GM10266 (cell line): Measurements from ENCODE around the gene JHY.
"Not testable (repeated sequence)": the region's sequence is repeated elsewhere in the genome, so short reads cannot be mapped to it uniquely, and the experiment has no call there.

ENCODE experiments used
- DNase-seq: peaks from one replicate; pipeline ENCODE4 v3.0.0; 2012; ENCODE audit errors: extremely low spot score
- CTCF ChIP-seq: IDR thresholded peaks from 2 replicates; pipeline ENCODE4 v1.5.1; 2012; ENCODE audit warnings: mild to moderate bottlenecking, low read depth; ENCODE audit not compliant: control insufficient read depth, insufficient read depth; ENCODE audit errors: missing control alignments

The JHY gene

GRCh38 chr11:122861631-122862030 lies 20.9 kb upstream of the JHY start:
- no peak for DNase-seq
- no peak for TF ChIP-seq CTCF

DNA sequence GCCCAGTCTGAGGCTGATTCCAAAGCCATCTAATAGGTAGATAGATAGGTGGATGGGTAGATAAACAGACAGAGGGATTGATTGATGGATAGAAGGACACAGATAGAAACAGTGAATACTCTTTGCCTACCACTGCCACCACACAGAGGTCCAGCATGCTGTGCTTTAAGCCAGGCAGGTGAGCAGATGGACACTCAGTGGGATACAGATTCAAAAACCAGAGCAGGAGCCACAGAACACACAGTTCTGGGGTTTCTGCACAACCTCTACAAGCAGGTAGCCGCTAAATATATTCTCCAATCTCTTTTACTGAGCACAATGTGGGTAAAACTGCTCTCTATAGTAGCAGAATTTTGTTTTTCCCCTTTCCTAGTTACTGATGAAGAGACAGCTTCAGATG lies 20.5 kb upstream of the JHY start:
- DNase-seq = no peak
- TF ChIP-seq CTCF = no peak

DNA sequence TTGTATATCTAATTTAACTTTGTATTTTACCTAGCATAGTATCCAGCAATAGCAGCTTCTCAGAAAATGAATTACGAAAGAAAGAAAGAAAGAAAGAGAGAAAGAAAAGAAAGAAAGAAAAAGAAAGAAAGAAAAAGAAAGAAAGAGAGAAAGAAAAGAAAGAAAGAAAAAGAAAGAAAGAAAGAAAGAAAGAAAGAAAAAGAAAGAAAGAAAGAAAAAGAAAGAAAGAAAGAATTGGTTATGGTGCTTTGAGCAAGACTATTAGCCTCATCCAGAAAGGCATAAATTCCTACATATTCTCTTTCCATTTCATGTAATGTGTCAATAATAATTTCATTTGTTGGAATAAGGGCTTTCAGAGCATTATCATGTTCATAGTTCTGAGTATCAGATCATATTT lies 19.4 kb upstream of the JHY start:
- not testable (repeated sequence) for DNase-seq

- no peak for DNase-seq
Measured at GRCh38 chr11:122863704-122864326, 18.7 kb upstream of the JHY start.

DNA sequence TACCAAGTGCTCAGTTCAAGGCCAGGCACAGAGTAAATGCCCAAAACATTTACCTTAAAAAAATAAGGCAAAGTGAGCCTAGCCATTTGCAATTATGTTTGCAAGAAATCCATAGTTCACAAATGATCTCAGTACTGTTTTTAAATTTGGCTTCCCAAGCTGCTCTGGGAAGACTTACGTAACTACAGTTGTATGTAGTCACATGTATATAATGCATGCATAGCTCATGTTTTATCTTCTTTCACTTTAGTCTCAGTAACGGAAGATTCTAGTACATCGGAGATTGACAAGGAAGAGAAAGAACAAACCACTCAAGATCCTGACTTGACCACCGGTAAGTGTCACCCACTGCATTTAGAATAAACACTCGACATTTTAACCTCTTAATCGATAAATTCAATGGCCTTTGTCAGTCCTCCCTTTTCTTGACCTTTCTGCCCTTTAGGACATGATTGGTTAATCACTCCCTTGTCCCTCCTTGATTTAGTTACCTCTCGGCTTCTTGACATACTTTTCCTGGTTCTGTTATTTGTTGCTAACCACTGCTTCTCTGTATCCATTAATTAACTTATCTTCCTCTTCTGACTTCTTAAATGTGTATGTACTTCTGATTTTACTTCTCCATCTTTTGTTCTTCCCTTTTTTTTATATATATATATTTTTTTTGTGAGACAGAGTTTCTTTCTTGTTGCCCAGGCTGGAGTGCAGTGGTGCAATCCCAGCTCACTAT lies 18.0 kb upstream of the JHY start:
- no peak for DNase-seq

More at GRCh38 chr11:122863704-122864326, 18.7 kb upstream of the JHY start:
- TF ChIP-seq CTCF = peak; percentile 69

GRCh38 chr11:122869622-122870021 lies 12.9 kb upstream of the JHY start:
- no peak for TF ChIP-seq CTCF
- no peak for DNase-seq

More for the DNA sequence above, 18.0 kb upstream of the JHY start:
- no peak for TF ChIP-seq CTCF

GRCh38 chr11:122871302-122871701 lies 11.3 kb upstream of the JHY start:
- DNase-seq = no peak
- TF ChIP-seq CTCF = no peak

- no peak for TF ChIP-seq CTCF
- DNase-seq = no peak
Measured at GRCh38 chr11:122872046-122872445, 10.5 kb upstream of the JHY start.
